ENCODE results near the gene RALGAPA2. TPM values are rescaled to one million over a fixed set of nuclear protein-coding genes. Genes with fewer than 3 reads are reported as not detected.

The RALGAPA2 gene
- total RNA-seq, 1 donor from 2014 or later = 73.8 TPM

DNA sequence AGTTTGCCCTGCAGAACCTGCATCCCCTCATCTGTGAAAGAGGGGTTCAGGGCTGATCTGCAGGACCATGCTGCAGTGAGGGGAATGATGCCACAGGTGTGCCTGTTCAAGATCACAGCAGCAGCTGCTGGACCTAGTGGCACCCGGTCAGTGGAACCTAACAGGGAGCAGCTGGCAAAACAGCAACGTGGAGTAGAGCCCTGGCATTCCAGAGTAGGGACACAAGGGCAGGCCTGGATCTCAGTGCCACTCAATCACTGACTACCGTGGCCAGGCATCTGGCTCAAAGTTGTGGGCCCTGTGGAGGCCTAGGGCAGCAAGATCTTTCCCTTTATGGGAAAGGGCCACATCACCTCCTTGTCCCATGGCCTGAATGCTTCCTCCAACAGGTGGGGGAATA, 282.4 kb downstream of the RALGAPA2 start:
- TF ChIP-seq, protein P1, sequence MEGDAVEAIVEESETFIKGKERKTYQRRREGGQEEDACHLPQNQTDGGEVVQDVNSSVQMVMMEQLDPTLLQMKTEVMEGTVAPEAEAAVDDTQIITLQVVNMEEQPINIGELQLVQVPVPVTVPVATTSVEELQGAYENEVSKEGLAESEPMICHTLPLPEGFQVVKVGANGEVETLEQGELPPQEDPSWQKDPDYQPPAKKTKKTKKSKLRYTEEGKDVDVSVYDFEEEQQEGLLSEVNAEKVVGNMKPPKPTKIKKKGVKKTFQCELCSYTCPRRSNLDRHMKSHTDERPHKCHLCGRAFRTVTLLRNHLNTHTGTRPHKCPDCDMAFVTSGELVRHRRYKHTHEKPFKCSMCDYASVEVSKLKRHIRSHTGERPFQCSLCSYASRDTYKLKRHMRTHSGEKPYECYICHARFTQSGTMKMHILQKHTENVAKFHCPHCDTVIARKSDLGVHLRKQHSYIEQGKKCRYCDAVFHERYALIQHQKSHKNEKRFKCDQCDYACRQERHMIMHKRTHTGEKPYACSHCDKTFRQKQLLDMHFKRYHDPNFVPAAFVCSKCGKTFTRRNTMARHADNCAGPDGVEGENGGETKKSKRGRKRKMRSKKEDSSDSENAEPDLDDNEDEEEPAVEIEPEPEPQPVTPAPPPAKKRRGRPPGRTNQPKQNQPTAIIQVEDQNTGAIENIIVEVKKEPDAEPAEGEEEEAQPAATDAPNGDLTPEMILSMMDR (IDR thresholded peaks at IDR 0.05) = no peak

DNA sequence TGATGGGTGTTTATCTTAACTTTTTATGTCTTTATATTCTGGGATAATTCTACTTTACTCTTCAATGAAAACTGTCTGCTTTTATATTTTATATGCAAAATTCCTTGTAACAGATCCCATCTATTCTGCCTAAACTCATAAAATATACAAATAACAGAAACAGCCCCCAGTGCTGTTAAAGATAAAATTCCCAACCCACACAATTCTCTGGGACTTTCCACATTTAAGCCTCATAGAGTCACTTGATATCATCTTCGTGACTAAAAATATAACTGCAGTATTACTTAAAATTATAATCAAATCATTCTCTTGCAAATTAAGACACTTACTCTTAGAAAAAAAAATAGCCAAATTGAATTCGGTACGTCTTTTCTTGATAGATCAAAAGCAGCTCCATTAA, 284.4 kb downstream of the RALGAPA2 start:
- no peak for ATAC-seq
- TF ChIP-seq, protein P1 (IDR thresholded peaks at IDR 0.05) = no peak

More for the DNA sequence above, 282.4 kb downstream of the RALGAPA2 start:
- H3K4me3 ChIP-seq = no peak overlapping the region
- H3K27me3 ChIP-seq (ENCODE audit: low read depth) = no peaks in the 10 kb centered on the region
- H3K27ac ChIP-seq = no peak overlapping the region
- no peaks in the 10 kb centered on the region for H3K9me3 ChIP-seq
- H3K36me3 ChIP-seq = peaks cover 42% of the 10 kb centered on the region
- no peaks in the 10 kb centered on the region for H3K4me1 ChIP-seq
- intact Hi-C loops (cut with DNase I) = no loop called here
- ATAC-seq = no peak
- DNase-seq = no peak

DNA sequence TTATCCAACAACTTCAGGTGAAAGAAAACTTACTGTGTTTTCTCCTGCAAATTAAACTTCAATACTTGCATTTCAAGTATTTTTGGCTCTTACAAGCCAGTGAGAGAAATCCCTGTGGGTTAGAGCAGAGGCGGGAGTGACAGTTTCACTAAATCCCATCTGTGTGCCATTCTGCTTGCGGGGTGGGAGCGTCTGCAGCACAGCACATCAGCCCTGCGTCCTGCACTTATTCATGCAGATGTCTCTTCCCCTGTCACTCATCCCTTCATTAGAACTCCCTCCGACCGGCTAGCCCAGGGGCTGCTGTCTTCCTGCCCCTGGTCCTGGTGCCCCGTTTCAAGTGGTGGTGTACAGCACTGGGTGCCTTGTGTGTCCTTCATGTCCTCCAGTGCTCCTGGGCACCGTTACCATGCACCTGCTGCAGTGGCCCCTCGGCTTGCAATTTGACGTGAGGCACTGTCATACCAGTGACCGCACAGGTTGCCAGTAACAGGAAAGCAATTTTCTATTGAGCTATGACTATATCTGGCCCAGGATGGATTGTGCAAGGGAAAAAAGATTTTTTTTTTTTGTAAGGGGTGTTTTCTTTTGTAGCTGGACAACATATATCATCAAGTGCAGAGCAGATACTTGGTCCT, 285.1 kb downstream of the RALGAPA2 start:
- intact Hi-C loops (cut with DNase I) = no loop called here
- no peak for DNase-seq
- Histone ChIP-seq H3K4me3 (no peak overlapping the region), H3K27ac (no peak overlapping the region), H3K36me3 (peaks cover 53% of the 10 kb centered on the region), H3K27me3 (ENCODE audit: low read depth) (no peaks in the 10 kb centered on the region), H3K9me3 (no peaks in the 10 kb centered on the region), H3K4me1 (no peaks in the 10 kb centered on the region)
- no peak for ATAC-seq
- TF ChIP-seq, protein P1 (IDR thresholded peaks at IDR 0.05) = no peak

More for the DNA sequence above, 284.4 kb downstream of the RALGAPA2 start:
- peaks cover 45% of the 10 kb centered on the region for H3K36me3 ChIP-seq
- no peak overlapping the region for H3K4me3 ChIP-seq
- H3K9me3 ChIP-seq = no peaks in the 10 kb centered on the region
- no peaks in the 10 kb centered on the region for H3K4me1 ChIP-seq
- intact Hi-C loops (cut with DNase I) = no loop called here
- H3K27ac ChIP-seq = no peak overlapping the region
- DNase-seq = no peak
- H3K27me3 ChIP-seq (ENCODE audit: low read depth) = no peaks in the 10 kb centered on the region

DNA sequence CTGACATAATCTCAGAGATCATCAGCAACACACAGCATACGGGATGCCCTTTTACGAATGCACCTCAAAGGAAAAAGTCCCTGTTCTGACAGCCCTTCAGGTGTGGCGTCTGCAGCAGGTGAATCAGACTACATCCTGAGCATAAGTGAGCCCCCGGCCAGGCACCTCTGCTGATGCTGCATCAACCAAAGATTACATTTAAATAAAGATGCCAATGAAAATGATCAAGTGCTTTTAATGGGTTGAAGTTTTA, 285.9 kb downstream of the RALGAPA2 start:
- Histone ChIP-seq H3K27me3 (ENCODE audit: low read depth) (no peaks in the 10 kb centered on the region), H3K36me3 (peaks cover 56% of the 10 kb centered on the region), H3K9me3 (no peaks in the 10 kb centered on the region), H3K27ac (no peak overlapping the region), H3K4me1 (no peaks in the 10 kb centered on the region), H3K4me3 (no peak overlapping the region)
- no peak for DNase-seq
- no peak for ATAC-seq
- TF ChIP-seq, protein P1 (IDR thresholded peaks at IDR 0.05) = no peak
- intact Hi-C loops (cut with DNase I) = no loop called here

DNA sequence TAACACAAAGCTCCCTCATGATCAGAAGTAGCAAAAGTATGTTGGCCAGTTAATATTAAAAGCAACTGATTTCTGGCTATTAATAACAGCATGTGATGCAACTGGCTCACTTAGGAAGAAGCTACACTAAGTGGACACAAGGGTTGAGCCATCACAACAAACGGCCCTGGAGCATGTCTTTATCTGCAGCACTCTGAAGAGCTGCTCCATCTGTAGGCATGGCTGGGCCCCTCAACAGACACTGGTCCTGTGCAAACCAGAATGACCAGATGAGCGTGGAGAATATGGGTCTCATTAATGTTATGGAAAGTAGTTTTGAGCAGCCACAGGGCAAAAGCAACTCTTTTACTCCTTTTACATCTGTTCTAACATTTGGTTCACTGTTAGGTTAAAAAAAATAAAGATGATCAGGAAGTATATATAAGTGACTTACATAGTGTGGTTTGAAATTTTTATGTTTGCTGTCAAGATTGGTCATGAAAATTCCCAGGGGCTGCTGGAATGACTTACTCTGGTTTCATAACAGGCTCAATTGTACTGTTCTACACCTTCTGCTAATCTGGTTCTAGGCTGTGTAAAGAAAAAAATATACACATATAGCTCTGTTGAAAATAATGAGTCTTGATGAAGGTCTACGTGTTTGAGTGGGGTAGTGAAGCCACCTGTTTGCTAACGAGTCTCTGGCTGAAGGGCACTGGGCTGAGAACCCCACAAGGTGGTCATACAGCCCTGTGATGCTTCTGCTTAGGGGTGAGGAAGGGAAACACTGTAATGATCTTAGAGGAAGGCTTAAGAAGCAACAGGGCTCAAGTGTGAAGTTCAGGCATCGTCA, 286.4 kb downstream of the RALGAPA2 start:
- H3K9me3 ChIP-seq = no peaks in the 10 kb centered on the region
- no peak overlapping the region for H3K4me3 ChIP-seq
- intact Hi-C loops (cut with DNase I) = no loop called here
- H3K27me3 ChIP-seq (ENCODE audit: low read depth) = no peaks in the 10 kb centered on the region
- DNase-seq (no peak), ATAC-seq (no peak)
- peaks cover 56% of the 10 kb centered on the region for H3K36me3 ChIP-seq
- no peak overlapping the region for H3K27ac ChIP-seq
- TF ChIP-seq, protein P1 (IDR thresholded peaks at IDR 0.05) = no peak
- no peaks in the 10 kb centered on the region for H3K4me1 ChIP-seq
